Endothelial cell of umbilical vein (primary cell): ENCODE data around the gene RNF144B.

ENCODE experiments used
- CTCF ChIP-seq, 2 donors: IDR thresholded peaks; 1 replicate in 1 of 2; 2 replicates in 1 of 2; pipeline ENCODE4 v1.5.1; 2011; ENCODE audit warnings: low read length in 2 of 2, mild to moderate bottlenecking in 2 of 2, moderate library complexity in 2 of 2, control low read depth in 1 of 2, inconsistent platforms in 1 of 2, low read depth in 1 of 2; ENCODE audit not compliant: insufficient read depth in 1 of 2; ENCODE audit errors: extremely low read depth in 1 of 2
- EZH2 ChIP-seq: IDR thresholded peaks from 2 replicates; pipeline ENCODE4 v1.6.1; 2012; ENCODE audit warnings: borderline replicate concordance, low read depth, mild to moderate bottlenecking, moderate library complexity, low read length, inconsistent platforms; ENCODE audit not compliant: severe bottlenecking
- FOS ChIP-seq: IDR thresholded peaks from 2 replicates; pipeline ENCODE4 v1.6.1; 2011; ENCODE audit warnings: mild to moderate bottlenecking, low read length, moderate library complexity, borderline replicate concordance; ENCODE audit not compliant: insufficient read depth
- POLR2A ChIP-seq: IDR thresholded peaks from 2 replicates; pipeline ENCODE4 v1.6.1; 2012; ENCODE audit warnings: low read depth, mild to moderate bottlenecking, control low read depth, low read length
- POLR2AphosphoS5 ChIP-seq: IDR thresholded peaks from 2 replicates; pipeline ENCODE4 v1.6.1; 2012; ENCODE audit warnings: low read depth, mild to moderate bottlenecking, control low read depth, low read length, moderate library complexity; ENCODE audit not compliant: insufficient read depth

GRCh38 chr6:18393698-18394097, 6.5 kb downstream of the RNF144B start:
- TF ChIP-seq CTCF (IDR thresholded peaks at IDR 0.05; ENCODE audit: extremely low read depth in 1 of 2, insufficient read depth in 1 of 2, low read depth in 1 of 2, low read length in 2 of 2) (no peak), POLR2AphosphoS5 (no peak), POLR2A (no peak), FOS (no peak), EZH2 (no peak)
